HepG2 (cell line): Measurements from ENCODE around the gene CACNA1F.

Experiments
- CEBPB ChIP-seq: IDR thresholded peaks from 2 replicates; pipeline ENCODE4 v1.6.1; 2011; ENCODE audit warnings: low read depth, low read length, improper control_type of control experiment, borderline replicate concordance
- CTCF ChIP-seq: sonication (generic); formaldehyde crosslinking; IDR thresholded peaks from 2 replicates; pipeline ENCODE4 v1.5.0; 2020; ENCODE audit warnings: mild to moderate bottlenecking, missing genetic modification reagents, moderate library complexity
- ZMYM4 ChIP-seq: sonication (generic); formaldehyde crosslinking; IDR thresholded peaks from 2 replicates; pipeline ENCODE4 v1.8.1; 2023; ENCODE audit warnings: mild to moderate bottlenecking, missing genetic modification reagents

- TF ChIP-seq CEBPB (no peak), CTCF (CRISPR knock-in tag) (no peak), ZMYM4 (CRISPR knock-in tag) (no peak)
These were observed 29.1 kb downstream of the CACNA1F start for GRCh38 chrX:49204017-49204416.
